OCI-LY3 (cell line): ENCODE measurements around the gene NOB1.

Experiments used
- H2AFZ ChIP-seq: fragments of 200-600, 300-600 bp; shearing (Covaris generic); 2 replicates; pipeline ENCODE4 v1.6.0; 2014; ENCODE audit warnings: antibody characterized with exemption, low read depth, low read length
- H3K27ac ChIP-seq: fragments of 200-600, 300-600 bp; sonication (generic); 2 replicates; pipeline ENCODE4 v1.5.1; 2014; ENCODE audit warnings: mild to moderate bottlenecking, low read length, moderate library complexity, mixed read lengths
- H3K27me3 ChIP-seq: fragments of 200-600, 300-600 bp; sonication (generic); 2 replicates; pipeline ENCODE4 v1.6.1; 2014; ENCODE audit warnings: low read depth, low read length, mixed read lengths
- H3K36me3 ChIP-seq: fragments of 200-600, 300-600 bp; sonication (generic); replicated peaks from 2 replicates; pipeline ENCODE3; 2014; ENCODE audit warnings: low read depth, low read length, mixed read lengths
- H3K4me1 ChIP-seq: fragments of 300-600, 200-600 bp; sonication (generic); 2 replicates; pipeline ENCODE4 v1.6.1; 2014; ENCODE audit warnings: low read length, mixed read lengths
- H3K4me2 ChIP-seq: fragments of 200-600, 300-600 bp; sonication (generic); 2 replicates; pipeline ENCODE4 v1.6.1; 2014; ENCODE audit warnings: low read length, mixed read lengths
- H3K4me3 ChIP-seq: fragments of 300-600, 200-600 bp; sonication (generic); 2 replicates; pipeline ENCODE4 v1.5.1; 2014; ENCODE audit warnings: antibody characterized with exemption, mild to moderate bottlenecking, low read length, moderate library complexity
- H3K79me2 ChIP-seq: fragments of 300-600, 200-600 bp; shearing (Covaris generic); 2 replicates; pipeline ENCODE4 v1.6.1; 2014; ENCODE audit warnings: mild to moderate bottlenecking, low read length, mixed read lengths
- H3K9ac ChIP-seq: fragments of 300-600, 200-600 bp; shearing (Covaris generic); 2 replicates; pipeline ENCODE4 v1.6.0; 2014; ENCODE audit warnings: mild to moderate bottlenecking, low read length, moderate library complexity
- H3K9me3 ChIP-seq: fragments of 200-600, 300-600 bp; shearing (Covaris generic); 2 replicates; pipeline ENCODE4 v1.6.1; 2014; ENCODE audit warnings: low read length, mixed read lengths; ENCODE audit not compliant: insufficient read depth
- H4K20me1 ChIP-seq: fragments of 200-600, 300-600 bp; sonication (generic); 2 replicates; pipeline ENCODE4 v1.6.1; 2016; ENCODE audit warnings: low read length, mixed read lengths; ENCODE audit not compliant: insufficient read depth
- CTCF ChIP-seq: fragments of 200-600, 300-600 bp; sonication (generic); IDR thresholded peaks from 2 replicates; pipeline ENCODE4 v1.5.1; 2014; ENCODE audit warnings: antibody characterized with exemption, low read length, low read depth
- EZH2phosphoT487 ChIP-seq: fragments of 200-600 bp; shearing (Covaris generic); IDR thresholded peaks from 2 replicates; pipeline ENCODE4 v1.6.1; 2018; ENCODE audit warnings: antibody characterized with exemption, mixed run types, low read depth

NOB1 gene

GRCh38 chr16:69727916-69728270 lies 26.8 kb downstream of the NOB1 start:
- TF ChIP-seq EZH2phosphoT487: no peak
- H4K20me1 ChIP-seq: no peaks in the 10 kb centered on the region
- H3K27ac ChIP-seq: no peak overlapping the region
- no peaks in the 10 kb centered on the region for H3K27me3 ChIP-seq
- no peaks in the 10 kb centered on the region for H3K79me2 ChIP-seq
- H3K36me3 ChIP-seq: no peaks in the 10 kb centered on the region
- H3K4me2 ChIP-seq: no peak overlapping the region
- no peaks in the 10 kb centered on the region for H3K9me3 ChIP-seq
- H3K4me3 ChIP-seq: no peak overlapping the region
- H3K4me1 ChIP-seq: peaks cover 11% of the 10 kb centered on the region
- no peak overlapping the region for H2AFZ ChIP-seq
- no peak overlapping the region for H3K9ac ChIP-seq

GRCh38 chr16:69726313-69727060 lies 28.2 kb downstream of the NOB1 start, which contains the start of gene NQO1:
Gene NQO1, minus strand, starts transcription at chr16:69726560. Its CDS starts 121 bp downstream, at chr16:69726439.
- Histone ChIP-seq H3K79me2 (no peaks in the 10 kb centered on the region), H3K4me1 (peaks cover 11% of the 10 kb centered on the region), H3K36me3 (no peaks in the 10 kb centered on the region), H3K27me3 (no peaks in the 10 kb centered on the region), H3K4me3 (peak within 1 kb of the TSS; percentile 77), H2AFZ (peak within 1 kb of the TSS; percentile 99), H3K4me2 (peak within 1 kb of the TSS; percentile 97), H4K20me1 (no peaks in the 10 kb centered on the region), H3K27ac (peak within 1 kb of the TSS; percentile 9; the same call in 1 of the 2 replicates), H3K9me3 (no peaks in the 10 kb centered on the region), H3K9ac (peak within 1 kb of the TSS; percentile 68)
- no peak for TF ChIP-seq EZH2phosphoT487
- no peak for TF ChIP-seq CTCF

GRCh38 chr16:69725480-69726312 lies 29.0 kb downstream of the NOB1 start:
- Histone ChIP-seq H3K79me2 (no peaks in the 10 kb centered on the region), H3K27ac (peak overlapping the region; percentile 9; the same call in 1 of the 2 replicates), H3K36me3 (no peaks in the 10 kb centered on the region), H3K4me1 (peaks cover 11% of the 10 kb centered on the region), H3K4me3 (peak overlapping the region; percentile 77), H3K27me3 (no peaks in the 10 kb centered on the region), H3K9me3 (no peaks in the 10 kb centered on the region), H4K20me1 (no peaks in the 10 kb centered on the region), H3K9ac (peak overlapping the region; percentile 68), H3K4me2 (peak overlapping the region; percentile 97), H2AFZ (peak overlapping the region; percentile 99)
- TF ChIP-seq CTCF: no peak
- TF ChIP-seq EZH2phosphoT487: no peak

GRCh38 chr16:69724981-69725479 lies 29.7 kb downstream of the NOB1 start:
- H3K27me3 ChIP-seq: no peaks in the 10 kb centered on the region
- no peaks in the 10 kb centered on the region for H3K79me2 ChIP-seq
- H3K4me3 ChIP-seq: no peak overlapping the region
- no peak overlapping the region for H2AFZ ChIP-seq
- no peaks in the 10 kb centered on the region for H4K20me1 ChIP-seq
- TF ChIP-seq EZH2phosphoT487: no peak
- no peak for TF ChIP-seq CTCF
- H3K36me3 ChIP-seq: no peaks in the 10 kb centered on the region
- no peak overlapping the region for H3K4me2 ChIP-seq
- H3K9ac ChIP-seq: no peak overlapping the region
- H3K9me3 ChIP-seq: no peaks in the 10 kb centered on the region
- H3K4me1 ChIP-seq: peaks cover 11% of the 10 kb centered on the region
- H3K27ac ChIP-seq: no peak overlapping the region
